WTC11 (cell line): ENCODE results near the gene WDPCP. TPM values are rescaled to one million over a fixed set of nuclear protein-coding genes. Genes with fewer than 3 reads are reported as not detected.

Source experiments
- ATAC-seq: fragments of 200-7000 bp; cut with Tn5 transposase; 2 replicates; pipeline ENCODE4 v1.10.0; 2021; ENCODE audit warnings: mild to moderate bottlenecking, moderate library complexity
- CTCF ChIA-PET: fragments of 300-600 bp; sonication (Branson Sonifier 250); formaldehyde crosslinking; loops from one replicate; lab custom pipeline; 2021; ENCODE audit warnings: antibody characterized with exemption; lab: Charles Lee
- POLR2A ChIA-PET: fragments of 350-600 bp; sonication (Branson Sonifier 250); formaldehyde crosslinking; loops from one replicate; lab custom pipeline; 2021; ENCODE audit warnings: antibody characterized with exemption; lab: Charles Lee
- DNase-seq: peaks from one replicate; pipeline ENCODE4 v3.0.0; 2021; ENCODE audit warnings: low spot score
- H3K27ac Mint-ChIP-seq: 2 replicates; pipeline ENCODE4 v1.8.0; 2021; ENCODE audit warnings: mixed read lengths
- H3K27me3 Mint-ChIP-seq: 2 replicates; pipeline ENCODE4 v1.8.0; 2021; ENCODE audit warnings: low read depth, mild to moderate bottlenecking, moderate library complexity, mixed read lengths
- H3K36me3 Mint-ChIP-seq: 2 replicates; pipeline ENCODE4 v1.8.0; 2021; ENCODE audit warnings: mixed read lengths
- H3K4me1 Mint-ChIP-seq: 2 replicates; pipeline ENCODE4 v1.8.0; 2022; ENCODE audit warnings: mixed read lengths
- H3K4me3 Mint-ChIP-seq: 2 replicates; pipeline ENCODE4 v1.8.0; 2021; ENCODE audit warnings: mild to moderate bottlenecking, moderate library complexity, mixed read lengths
- H3K9me3 Mint-ChIP-seq: 2 replicates; pipeline ENCODE4 v1.8.0; 2021; ENCODE audit warnings: mixed read lengths
- ATF1 ChIP-seq: sonication (generic); formaldehyde crosslinking; IDR thresholded peaks from 2 replicates; pipeline ENCODE4 v1.8.1; 2023; ENCODE audit warnings: mild to moderate bottlenecking, moderate library complexity, missing genetic modification reagents
- CREM ChIP-seq: sonication (generic); formaldehyde crosslinking; IDR thresholded peaks from 2 replicates; pipeline ENCODE4 v1.8.1; 2022; ENCODE audit warnings: mild to moderate bottlenecking, missing genetic modification reagents, moderate library complexity
- GTF2I ChIP-seq: fragments of 250-450 bp; sonication (Bioruptor Pico); conservative IDR thresholded peaks from 2 replicates; pipeline ENCODE4 v1.4.0; 2021; ENCODE audit warnings: mild to moderate bottlenecking
- JUN ChIP-seq: sonication (generic); formaldehyde crosslinking; IDR thresholded peaks from 2 replicates; pipeline ENCODE4 v1.8.0; 2023; ENCODE audit warnings: mild to moderate bottlenecking, missing genetic modification reagents
- NR3C1 ChIP-seq: sonication (generic); formaldehyde crosslinking; conservative IDR thresholded peaks from 2 replicates; pipeline ENCODE4 v1.8.1; 2023; ENCODE audit warnings: low read depth, mild to moderate bottlenecking, missing genetic modification reagents
- RORB ChIP-seq: fragments of 250-450 bp; sonication (Bioruptor Pico); IDR thresholded peaks from 2 replicates; pipeline ENCODE4 v1.9.0; 2021; ENCODE audit warnings: mild to moderate bottlenecking
- SMAD4 ChIP-seq: sonication (generic); formaldehyde crosslinking; IDR thresholded peaks from 2 replicates; pipeline ENCODE4 v1.8.0; 2022; ENCODE audit warnings: mild to moderate bottlenecking, missing genetic modification reagents
- SP1 ChIP-seq: sonication (generic); formaldehyde crosslinking; conservative IDR thresholded peaks from 2 replicates; pipeline ENCODE4 v1.8.1; 2022; ENCODE audit warnings: missing genetic modification reagents
- TEAD4 ChIP-seq: sonication (generic); formaldehyde crosslinking; IDR thresholded peaks from 2 replicates; pipeline ENCODE4 v1.8.0; 2022; ENCODE audit warnings: mild to moderate bottlenecking, missing genetic modification reagents
- total RNA-seq: library from RNA; stranded (reverse); gene quantifications from 3 replicates; pipeline ENCODE4 v1.2.3, GENCODE V29; 2021
- TF ChIP-seq, protein P1 (sequence below): sonication (generic); formaldehyde crosslinking; IDR thresholded peaks from 2 replicates; pipeline ENCODE4 v1.8.1; 2022; ENCODE audit warnings: low read depth, missing genetic modification reagents, borderline replicate concordance
- TF ChIP-seq, protein P2 (sequence below): sonication (generic); formaldehyde crosslinking; IDR thresholded peaks from 2 replicates; pipeline ENCODE4 v1.8.0; 2023; ENCODE audit warnings: missing genetic modification reagents, mild to moderate bottlenecking, borderline replicate concordance
- TF ChIP-seq, protein P3 (sequence below): sonication (generic); formaldehyde crosslinking; IDR thresholded peaks from 2 replicates; pipeline ENCODE4 v1.8.1; 2022; ENCODE audit warnings: mild to moderate bottlenecking, missing genetic modification reagents, moderate library complexity, borderline replicate concordance
- TF ChIP-seq, protein P4 (sequence below): sonication (generic); formaldehyde crosslinking; IDR thresholded peaks from 2 replicates; pipeline ENCODE4 v1.8.1; 2023; ENCODE audit warnings: mild to moderate bottlenecking, missing genetic modification reagents, borderline replicate concordance
- TF ChIP-seq, protein P5 (sequence below): fragments of 250-450 bp; sonication (Bioruptor Pico); IDR thresholded peaks from 2 replicates; pipeline ENCODE4 v1.8.0; 2021; ENCODE audit warnings: mild to moderate bottlenecking

The WDPCP gene
- total RNA-seq, 1 experiment from 2014 or later, result 10.9 TPM

DNA sequence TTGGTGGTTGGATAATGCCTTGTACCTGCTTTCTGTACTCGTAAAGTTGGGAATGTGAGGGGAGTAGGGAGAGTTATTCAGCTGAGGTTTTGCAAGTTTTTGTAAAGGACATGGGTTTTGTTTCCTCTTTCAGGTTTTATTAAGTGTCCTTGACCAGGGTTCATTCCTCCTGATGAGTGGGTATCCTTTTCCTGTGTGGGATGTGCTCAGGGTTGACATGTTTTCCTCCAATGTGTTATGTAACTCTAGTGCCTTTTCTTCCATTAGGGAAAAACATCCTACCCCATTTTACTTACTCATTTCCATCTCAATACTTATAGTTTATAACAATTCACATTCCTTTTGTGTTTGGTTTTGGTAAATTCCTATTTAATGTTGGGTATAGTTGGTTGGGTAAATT is 489.2 kb downstream of the WDPCP start (continued):
- TF ChIP-seq, protein P1, sequence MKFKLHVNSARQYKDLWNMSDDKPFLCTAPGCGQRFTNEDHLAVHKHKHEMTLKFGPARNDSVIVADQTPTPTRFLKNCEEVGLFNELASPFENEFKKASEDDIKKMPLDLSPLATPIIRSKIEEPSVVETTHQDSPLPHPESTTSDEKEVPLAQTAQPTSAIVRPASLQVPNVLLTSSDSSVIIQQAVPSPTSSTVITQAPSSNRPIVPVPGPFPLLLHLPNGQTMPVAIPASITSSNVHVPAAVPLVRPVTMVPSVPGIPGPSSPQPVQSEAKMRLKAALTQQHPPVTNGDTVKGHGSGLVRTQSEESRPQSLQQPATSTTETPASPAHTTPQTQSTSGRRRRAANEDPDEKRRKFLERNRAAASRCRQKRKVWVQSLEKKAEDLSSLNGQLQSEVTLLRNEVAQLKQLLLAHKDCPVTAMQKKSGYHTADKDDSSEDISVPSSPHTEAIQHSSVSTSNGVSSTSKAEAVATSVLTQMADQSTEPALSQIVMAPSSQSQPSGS, result no peak

DNA sequence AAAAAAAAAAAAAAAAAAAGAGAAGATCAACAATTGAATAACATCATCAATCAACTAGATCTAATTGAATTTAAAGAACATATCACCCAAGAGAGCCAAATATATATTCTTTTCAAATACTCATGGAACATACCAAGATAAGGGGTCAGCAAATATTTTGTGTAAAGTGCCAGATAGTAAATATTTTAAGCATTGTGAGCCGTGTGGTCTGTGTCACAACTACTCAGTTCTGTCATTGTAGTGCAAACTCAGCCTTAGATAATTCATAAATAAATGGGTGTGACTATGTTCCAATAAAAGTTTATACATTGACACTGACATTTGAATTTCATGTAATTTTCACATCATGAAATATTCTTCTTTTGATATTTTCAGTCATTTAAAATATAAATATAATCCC is 491.8 kb downstream of the WDPCP start:
- ATAC-seq (no peak), DNase-seq (no peak)
- H3K4me3 Mint-ChIP-seq, result no peak overlapping the region
- no peak overlapping the region for H3K27ac Mint-ChIP-seq
- ChIA-PET CTCF (no interaction called here), POLR2A (no interaction called here)
- H3K36me3 Mint-ChIP-seq, result no peaks in the 10 kb centered on the region
- H3K27me3 Mint-ChIP-seq, result no peaks in the 10 kb centered on the region
- H3K4me1 Mint-ChIP-seq, result no peaks in the 10 kb centered on the region
- H3K9me3 Mint-ChIP-seq, result peaks cover 3% of the 10 kb centered on the region; the same call in 1 of the 2 replicates
- TF ChIP-seq SMAD4 (CRISPR knock-in tag) (no peak), SP1 (CRISPR knock-in tag) (no peak), RORB (CRISPR knock-in tag) (no peak), TEAD4 (CRISPR knock-in tag) (no peak), GTF2I (CRISPR knock-in tag) (no peak), NR3C1 (no peak), JUN (CRISPR knock-in tag) (no peak), CREM (CRISPR knock-in tag) (no peak), ATF1 (no peak)
- TF ChIP-seq, protein P2, sequence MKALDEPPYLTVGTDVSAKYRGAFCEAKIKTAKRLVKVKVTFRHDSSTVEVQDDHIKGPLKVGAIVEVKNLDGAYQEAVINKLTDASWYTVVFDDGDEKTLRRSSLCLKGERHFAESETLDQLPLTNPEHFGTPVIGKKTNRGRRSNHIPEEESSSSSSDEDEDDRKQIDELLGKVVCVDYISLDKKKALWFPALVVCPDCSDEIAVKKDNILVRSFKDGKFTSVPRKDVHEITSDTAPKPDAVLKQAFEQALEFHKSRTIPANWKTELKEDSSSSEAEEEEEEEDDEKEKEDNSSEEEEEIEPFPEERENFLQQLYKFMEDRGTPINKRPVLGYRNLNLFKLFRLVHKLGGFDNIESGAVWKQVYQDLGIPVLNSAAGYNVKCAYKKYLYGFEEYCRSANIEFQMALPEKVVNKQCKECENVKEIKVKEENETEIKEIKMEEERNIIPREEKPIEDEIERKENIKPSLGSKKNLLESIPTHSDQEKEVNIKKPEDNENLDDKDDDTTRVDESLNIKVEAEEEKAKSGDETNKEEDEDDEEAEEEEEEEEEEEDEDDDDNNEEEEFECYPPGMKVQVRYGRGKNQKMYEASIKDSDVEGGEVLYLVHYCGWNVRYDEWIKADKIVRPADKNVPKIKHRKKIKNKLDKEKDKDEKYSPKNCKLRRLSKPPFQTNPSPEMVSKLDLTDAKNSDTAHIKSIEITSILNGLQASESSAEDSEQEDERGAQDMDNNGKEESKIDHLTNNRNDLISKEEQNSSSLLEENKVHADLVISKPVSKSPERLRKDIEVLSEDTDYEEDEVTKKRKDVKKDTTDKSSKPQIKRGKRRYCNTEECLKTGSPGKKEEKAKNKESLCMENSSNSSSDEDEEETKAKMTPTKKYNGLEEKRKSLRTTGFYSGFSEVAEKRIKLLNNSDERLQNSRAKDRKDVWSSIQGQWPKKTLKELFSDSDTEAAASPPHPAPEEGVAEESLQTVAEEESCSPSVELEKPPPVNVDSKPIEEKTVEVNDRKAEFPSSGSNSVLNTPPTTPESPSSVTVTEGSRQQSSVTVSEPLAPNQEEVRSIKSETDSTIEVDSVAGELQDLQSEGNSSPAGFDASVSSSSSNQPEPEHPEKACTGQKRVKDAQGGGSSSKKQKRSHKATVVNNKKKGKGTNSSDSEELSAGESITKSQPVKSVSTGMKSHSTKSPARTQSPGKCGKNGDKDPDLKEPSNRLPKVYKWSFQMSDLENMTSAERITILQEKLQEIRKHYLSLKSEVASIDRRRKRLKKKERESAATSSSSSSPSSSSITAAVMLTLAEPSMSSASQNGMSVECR (CRISPR knock-in tag), result no peak
- TF ChIP-seq, protein P3, sequence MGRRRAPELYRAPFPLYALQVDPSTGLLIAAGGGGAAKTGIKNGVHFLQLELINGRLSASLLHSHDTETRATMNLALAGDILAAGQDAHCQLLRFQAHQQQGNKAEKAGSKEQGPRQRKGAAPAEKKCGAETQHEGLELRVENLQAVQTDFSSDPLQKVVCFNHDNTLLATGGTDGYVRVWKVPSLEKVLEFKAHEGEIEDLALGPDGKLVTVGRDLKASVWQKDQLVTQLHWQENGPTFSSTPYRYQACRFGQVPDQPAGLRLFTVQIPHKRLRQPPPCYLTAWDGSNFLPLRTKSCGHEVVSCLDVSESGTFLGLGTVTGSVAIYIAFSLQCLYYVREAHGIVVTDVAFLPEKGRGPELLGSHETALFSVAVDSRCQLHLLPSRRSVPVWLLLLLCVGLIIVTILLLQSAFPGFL (CRISPR knock-in tag), result no peak
- TF ChIP-seq, protein P4, sequence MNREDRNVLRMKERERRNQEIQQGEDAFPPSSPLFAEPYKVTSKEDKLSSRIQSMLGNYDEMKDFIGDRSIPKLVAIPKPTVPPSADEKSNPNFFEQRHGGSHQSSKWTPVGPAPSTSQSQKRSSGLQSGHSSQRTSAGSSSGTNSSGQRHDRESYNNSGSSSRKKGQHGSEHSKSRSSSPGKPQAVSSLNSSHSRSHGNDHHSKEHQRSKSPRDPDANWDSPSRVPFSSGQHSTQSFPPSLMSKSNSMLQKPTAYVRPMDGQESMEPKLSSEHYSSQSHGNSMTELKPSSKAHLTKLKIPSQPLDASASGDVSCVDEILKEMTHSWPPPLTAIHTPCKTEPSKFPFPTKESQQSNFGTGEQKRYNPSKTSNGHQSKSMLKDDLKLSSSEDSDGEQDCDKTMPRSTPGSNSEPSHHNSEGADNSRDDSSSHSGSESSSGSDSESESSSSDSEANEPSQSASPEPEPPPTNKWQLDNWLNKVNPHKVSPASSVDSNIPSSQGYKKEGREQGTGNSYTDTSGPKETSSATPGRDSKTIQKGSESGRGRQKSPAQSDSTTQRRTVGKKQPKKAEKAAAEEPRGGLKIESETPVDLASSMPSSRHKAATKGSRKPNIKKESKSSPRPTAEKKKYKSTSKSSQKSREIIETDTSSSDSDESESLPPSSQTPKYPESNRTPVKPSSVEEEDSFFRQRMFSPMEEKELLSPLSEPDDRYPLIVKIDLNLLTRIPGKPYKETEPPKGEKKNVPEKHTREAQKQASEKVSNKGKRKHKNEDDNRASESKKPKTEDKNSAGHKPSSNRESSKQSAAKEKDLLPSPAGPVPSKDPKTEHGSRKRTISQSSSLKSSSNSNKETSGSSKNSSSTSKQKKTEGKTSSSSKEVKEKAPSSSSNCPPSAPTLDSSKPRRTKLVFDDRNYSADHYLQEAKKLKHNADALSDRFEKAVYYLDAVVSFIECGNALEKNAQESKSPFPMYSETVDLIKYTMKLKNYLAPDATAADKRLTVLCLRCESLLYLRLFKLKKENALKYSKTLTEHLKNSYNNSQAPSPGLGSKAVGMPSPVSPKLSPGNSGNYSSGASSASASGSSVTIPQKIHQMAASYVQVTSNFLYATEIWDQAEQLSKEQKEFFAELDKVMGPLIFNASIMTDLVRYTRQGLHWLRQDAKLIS (CRISPR knock-in tag), result no peak
- TF ChIP-seq, protein P5, sequence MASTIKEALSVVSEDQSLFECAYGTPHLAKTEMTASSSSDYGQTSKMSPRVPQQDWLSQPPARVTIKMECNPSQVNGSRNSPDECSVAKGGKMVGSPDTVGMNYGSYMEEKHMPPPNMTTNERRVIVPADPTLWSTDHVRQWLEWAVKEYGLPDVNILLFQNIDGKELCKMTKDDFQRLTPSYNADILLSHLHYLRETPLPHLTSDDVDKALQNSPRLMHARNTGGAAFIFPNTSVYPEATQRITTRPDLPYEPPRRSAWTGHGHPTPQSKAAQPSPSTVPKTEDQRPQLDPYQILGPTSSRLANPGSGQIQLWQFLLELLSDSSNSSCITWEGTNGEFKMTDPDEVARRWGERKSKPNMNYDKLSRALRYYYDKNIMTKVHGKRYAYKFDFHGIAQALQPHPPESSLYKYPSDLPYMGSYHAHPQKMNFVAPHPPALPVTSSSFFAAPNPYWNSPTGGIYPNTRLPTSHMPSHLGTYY (CRISPR knock-in tag), result no peak
